B cell (primary cell): ENCODE data around the gene LRRC43. TPM values are rescaled to one million over a fixed set of nuclear protein-coding genes. Genes with fewer than 3 reads are reported as not detected.

Experiments
- ATAC-seq: fragments of 200-7000 bp; cut with Tn5 transposase; one replicate; pipeline ENCODE4 v1.10.0; 2021; ENCODE audit warnings: low read depth, mild to moderate bottlenecking, moderate number of reproducible peaks, moderate library complexity
- CTCF ChIA-PET: fragments of 350-600 bp; sonication (Branson Sonifier 250); formaldehyde crosslinking; loops from one replicate; lab custom pipeline; 2021; ENCODE audit warnings: antibody characterized with exemption, inconsistent platforms; lab: Charles Lee
- POLR2A ChIA-PET: fragments of 350-600 bp; sonication (Branson Sonifier 250); formaldehyde crosslinking; loops from one replicate; lab custom pipeline; 2021; ENCODE audit warnings: antibody characterized with exemption; lab: Charles Lee
- DNase-seq: peaks from one replicate; pipeline ENCODE4 v3.0.0; 2013
- H2AFZ ChIP-seq: 2 replicates; pipeline ENCODE4 v1.6.1; 2012; ENCODE audit warnings: mild to moderate bottlenecking, low read depth, low read length; ENCODE audit not compliant: insufficient read depth, poor library complexity, severe bottlenecking
- H3K27ac ChIP-seq, 2 donors: 1 replicate in 1 of 2; 2 replicates in 1 of 2; pipeline ENCODE4 v1.5.1; 2012 to 2013; ENCODE audit warnings: low read length in 2 of 2, mild to moderate bottlenecking in 2 of 2, moderate library complexity in 1 of 2
- H3K27me3 ChIP-seq, 4 experiments: fragments of 200-600 bp in 1 of 4; sonication (generic) in 1 of 4; replicated peaks in 1 of 4; 1 replicate in 2 of 4; 2 replicates in 2 of 4; pipeline versions ENCODE4 v1.6.1 to v1.7.0; 2013 to 2016; ENCODE audit warnings: low read length in 3 of 4, mild to moderate bottlenecking in 2 of 4, mixed read lengths in 1 of 4, moderate library complexity in 1 of 4; ENCODE audit not compliant: insufficient read depth in 4 of 4, control insufficient read depth in 3 of 4; ENCODE audit errors: control extremely low read depth in 1 of 4
- H3K36me3 ChIP-seq, 2 experiments: replicated peaks in 1 of 2; 1 replicate in 1 of 2; 2 replicates in 1 of 2; pipeline versions ENCODE4 v1.6.1 to v1.7.1; 2013; ENCODE audit warnings: low read length in 1 of 2; ENCODE audit not compliant: insufficient read depth in 2 of 2, control insufficient read depth in 1 of 2; ENCODE audit errors: control extremely low read depth in 1 of 2, extremely low read depth in 1 of 2
- H3K4me1 ChIP-seq, 2 donors: fragments of 200-600 bp in 1 of 2; sonication (generic) in 1 of 2; 1 replicate in 1 of 2; 2 replicates in 1 of 2; pipeline versions ENCODE4 v1.5.1 to v1.6.1; 2013 to 2017; ENCODE audit warnings: low read length in 2 of 2; ENCODE audit not compliant: control insufficient read depth in 2 of 2, insufficient read depth in 2 of 2
- H3K4me2 ChIP-seq: replicated peaks from 2 replicates; pipeline ENCODE3; 2012; ENCODE audit warnings: mild to moderate bottlenecking, low read depth, low read length; ENCODE audit not compliant: poor library complexity, severe bottlenecking
- H3K4me3 ChIP-seq, 5 experiments: fragments of 200-600 bp in 1 of 5; sonication (generic) in 1 of 5; 1 replicate in 3 of 5; 2 replicates in 2 of 5; pipeline versions ENCODE4 v1.5.1 to v1.7.0; 2011 to 2016; ENCODE audit warnings: low read length in 4 of 5, mild to moderate bottlenecking in 4 of 5, low read depth in 2 of 5, control low read depth in 1 of 5, moderate library complexity in 1 of 5; ENCODE audit not compliant: insufficient read depth in 1 of 5; ENCODE audit errors: control extremely low read depth in 1 of 5, extremely low read depth in 1 of 5
- H3K79me2 ChIP-seq: fragments of 200-600 bp; sonication (generic); one replicate; pipeline ENCODE4 v1.6.0; 2016; ENCODE audit warnings: low read length; ENCODE audit not compliant: control insufficient read depth, insufficient read depth
- H3K9ac ChIP-seq: fragments of 200-600 bp; sonication (generic); 2 replicates; pipeline ENCODE4 v1.6.1; 2017; ENCODE audit warnings: mild to moderate bottlenecking, low read length, moderate library complexity
- H3K9me3 ChIP-seq, 3 donors: one replicate each; pipeline versions ENCODE4 v1.6.1 to v1.7.1; 2013; ENCODE audit warnings: low read length in 2 of 3; ENCODE audit not compliant: control insufficient read depth in 2 of 3, insufficient read depth in 1 of 3; ENCODE audit errors: control extremely low read depth in 1 of 3
- H4K20me1 ChIP-seq: 2 replicates; pipeline ENCODE4 v1.6.0; 2012; ENCODE audit warnings: mild to moderate bottlenecking, low read length; ENCODE audit not compliant: insufficient read depth, control insufficient read depth, poor library complexity, severe bottlenecking
- H3K27ac Mint-ChIP-seq: one replicate; pipeline ENCODE4 v1.8.0; 2021; ENCODE audit warnings: mixed read lengths
- H3K27me3 Mint-ChIP-seq: one replicate; pipeline ENCODE4 v1.8.0; 2021; ENCODE audit warnings: mixed read lengths
- H3K4me1 Mint-ChIP-seq: one replicate; pipeline ENCODE4 v1.8.0; 2021; ENCODE audit warnings: mixed read lengths
- H3K4me3 Mint-ChIP-seq: one replicate; pipeline ENCODE4 v1.8.0; 2021; ENCODE audit warnings: mixed read lengths
- H3K9me3 Mint-ChIP-seq: one replicate; pipeline ENCODE4 v1.8.0; 2022; ENCODE audit warnings: mixed read lengths; ENCODE audit not compliant: insufficient read depth
- CTCF ChIP-seq: fragments of 200-600 bp; IDR thresholded peaks from one replicate; pipeline ENCODE4 v1.8.0; 2022; ENCODE audit warnings: antibody characterized with exemption, mild to moderate bottlenecking
- EZH2 ChIP-seq: IDR thresholded peaks from 2 replicates; pipeline ENCODE4 v1.6.1; 2012; ENCODE audit warnings: borderline replicate concordance, low read depth, mild to moderate bottlenecking, moderate library complexity, low read length; ENCODE audit not compliant: insufficient read depth, poor library complexity, severe bottlenecking
- WGBS: methylation state at CpG from one replicate; pipeline ENCODE4 v1.1.5; 2013; ENCODE audit warnings: missing lambda C conversion rate; ENCODE audit not compliant: insufficient coverage; 5-methylcytosine and 5-hydroxymethylcytosine counted together
- intact Hi-C: fragments of 100-400 bp; cut with micrococcal nuclease; formaldehyde crosslinking; loops from one replicate; pipeline ENCODE4 v1.10.0; 2022
- polyA plus RNA-seq: library from polyadenylated mRNA; depleted of rRNA; stranded (reverse); fragments of >200 nt; gene quantifications from 2 replicates; pipeline ENCODE4 v1.2.3, GENCODE V29; 2012
- total RNA-seq, 2 donors: library from RNA; stranded (reverse); fragments of 120-200 nt in 1 of 2; gene quantifications; 1 replicate in 1 of 2; 2 replicates in 1 of 2; pipeline versions ENCODE4 v1.2.3 to v1.2.4, GENCODE V29; 2013 to 2022

LRRC43 gene
- total and polyA plus RNA-seq, 2 donors (not counting 1 experiment from before 2014, with no cell fraction given): not detected

GRCh38 chr12:122159882-122160281 lies 23.0 kb upstream of the LRRC43 start:
- no peak for ATAC-seq

DNA sequence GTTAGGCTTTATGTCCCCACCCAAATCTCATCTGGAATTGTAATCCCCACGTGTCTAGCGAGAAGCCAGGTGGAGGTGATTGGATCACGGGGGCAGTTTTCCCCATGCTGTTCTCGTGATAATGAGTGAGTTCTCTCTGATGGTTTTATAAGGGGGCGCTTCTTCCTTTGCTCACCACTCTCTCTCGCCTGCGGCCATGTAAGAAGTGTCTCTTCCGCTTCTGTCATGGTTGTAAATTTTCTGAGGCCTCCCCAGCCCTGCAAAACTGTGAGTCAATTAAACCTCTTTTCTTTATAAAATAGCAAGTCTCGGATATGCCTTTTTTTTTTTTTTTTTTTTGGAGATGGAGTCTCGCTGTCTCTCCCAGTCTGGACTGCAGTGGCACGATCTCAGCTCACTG lies 22.2 kb upstream of the LRRC43 start:
- DNase-seq: no peak
- no peak for TF ChIP-seq CTCF
- TF ChIP-seq EZH2: no peak
- H3K4me2 ChIP-seq: no peak overlapping the region
- Mint-ChIP-seq H3K27ac (no peak overlapping the region), H3K4me3 (no peak overlapping the region), H3K27me3 (peaks cover 10% of the 10 kb centered on the region), H3K9me3 (no peaks in the 10 kb centered on the region), H3K4me1 (no peaks in the 10 kb centered on the region)
- no peaks in the 10 kb centered on the region for H3K79me2 ChIP-seq
- H3K36me3 ChIP-seq: no peaks in the 10 kb centered on the region
- WGBS: no CpG with 5 or more reads among the region's 11 CpGs
- ATAC-seq: no peak
- no peak overlapping the region for H3K4me3 ChIP-seq
- no peak overlapping the region for H3K9ac ChIP-seq
- CTCF ChIA-PET: no interaction called here
- no peak overlapping the region for H2AFZ ChIP-seq
- H3K4me1 ChIP-seq: no peaks in the 10 kb centered on the region
- H3K27me3 ChIP-seq: no peaks in the 10 kb centered on the region
- POLR2A ChIA-PET: no interaction called here
- H4K20me1 ChIP-seq: no peaks in the 10 kb centered on the region
- no peaks in the 10 kb centered on the region for H3K9me3 ChIP-seq
- intact Hi-C loops: no loop called here
- H3K27ac ChIP-seq: no peak overlapping the region

More at GRCh38 chr12:122159882-122160281, 23.0 kb upstream of the LRRC43 start:
- H2AFZ ChIP-seq: no peak overlapping the region
- ChIA-PET CTCF (interaction anchor here (0.9 to 1.0 kb wide), 2 partner anchors 36 to 312 kb away, joined by 3 read pairs; no protein-coding TSS in a partner anchor), POLR2A (no interaction called here)
- Mint-ChIP-seq H3K27me3 (peaks cover 6% of the 10 kb centered on the region), H3K27ac (no peak overlapping the region), H3K4me1 (no peaks in the 10 kb centered on the region), H3K4me3 (no peak overlapping the region), H3K9me3 (no peaks in the 10 kb centered on the region)
- no peaks in the 10 kb centered on the region for H3K4me1 ChIP-seq
- no peak for TF ChIP-seq EZH2
- no peak for TF ChIP-seq CTCF
- H3K4me3 ChIP-seq: no peak overlapping the region
- H3K4me2 ChIP-seq: no peak overlapping the region
- H3K36me3 ChIP-seq: no peaks in the 10 kb centered on the region
- no peak overlapping the region for H3K27ac ChIP-seq
- no peak overlapping the region for H3K9ac ChIP-seq
- no peaks in the 10 kb centered on the region for H3K79me2 ChIP-seq
- H3K27me3 ChIP-seq: no peaks in the 10 kb centered on the region
- intact Hi-C loops: no loop called here
- WGBS: 95% methylated on average over 3 of the region's 4 CpGs
- H3K9me3 ChIP-seq: no peaks in the 10 kb centered on the region
- no peak for DNase-seq
- H4K20me1 ChIP-seq: no peaks in the 10 kb centered on the region
